ENCODE results near the gene ADCY3.
"Not testable (repeated sequence)": the region's sequence is repeated elsewhere in the genome, so short reads cannot be mapped to it uniquely, and the experiment has no call there.

ADCY3 gene

GRCh38 chr2:24853046-24853445 is 67.0 kb downstream of the ADCY3 start:
- in situ Hi-C loops (cut with MboI; ENCODE audit: low sequenced_read_pairs), result no loop called here

- in situ Hi-C loops (cut with MboI; ENCODE audit: low sequenced_read_pairs), result no loop called here
These were observed 67.5 kb downstream of the ADCY3 start for GRCh38 chr2:24852431-24853020.

- in situ Hi-C loops (cut with MboI; ENCODE audit: low sequenced_read_pairs), result no loop called here
These were observed 68.0 kb downstream of the ADCY3 start for GRCh38 chr2:24852026-24852425.

GRCh38 chr2:24850944-24851343 is 69.1 kb downstream of the ADCY3 start:
- in situ Hi-C loops (cut with MboI; ENCODE audit: low sequenced_read_pairs), result no loop called here

- in situ Hi-C loops (cut with MboI; ENCODE audit: low sequenced_read_pairs), result no loop called here
These were observed 74.3 kb downstream of the ADCY3 start for GRCh38 chr2:24845691-24846090.

- in situ Hi-C loops (cut with MboI; ENCODE audit: low sequenced_read_pairs), result no loop called here
These were observed 75.9 kb downstream of the ADCY3 start for GRCh38 chr2:24844023-24844685.

GRCh38 chr2:24843330-24843860 is 76.6 kb downstream of the ADCY3 start:
- in situ Hi-C loops (cut with MboI; ENCODE audit: low sequenced_read_pairs), result no loop called here

- in situ Hi-C loops (cut with MboI; ENCODE audit: low sequenced_read_pairs), result no loop called here
These were observed 77.7 kb downstream of the ADCY3 start for GRCh38 chr2:24842081-24843050.

- in situ Hi-C loops (cut with MboI; ENCODE audit: low sequenced_read_pairs), result no loop called here
These were observed 78.8 kb downstream of the ADCY3 start for GRCh38 chr2:24840962-24841945.

- in situ Hi-C loops (cut with MboI; ENCODE audit: low sequenced_read_pairs), result no loop called here
These were observed 79.7 kb downstream of the ADCY3 start for GRCh38 chr2:24840164-24840869.

GRCh38 chr2:24839729-24840128 is 80.3 kb downstream of the ADCY3 start:
- in situ Hi-C loops (cut with MboI; ENCODE audit: low sequenced_read_pairs), result no loop called here

GRCh38 chr2:24838541-24838940 is 81.5 kb downstream of the ADCY3 start:
- in situ Hi-C loops (cut with MboI; ENCODE audit: low sequenced_read_pairs), result no loop called here

GRCh38 chr2:24837996-24838513 is 82.0 kb downstream of the ADCY3 start:
- in situ Hi-C loops (cut with MboI; ENCODE audit: low sequenced_read_pairs), result no loop called here

- in situ Hi-C loops (cut with MboI; ENCODE audit: low sequenced_read_pairs), result no loop called here
These were observed 83.3 kb downstream of the ADCY3 start for GRCh38 chr2:24836706-24837105.

GRCh38 chr2:24836206-24836605 is 83.8 kb downstream of the ADCY3 start:
- in situ Hi-C loops (cut with MboI; ENCODE audit: low sequenced_read_pairs), result no loop called here

- in situ Hi-C loops (cut with MboI; ENCODE audit: low sequenced_read_pairs), result not testable (repeated sequence)
These were observed 84.6 kb downstream of the ADCY3 start for GRCh38 chr2:24835411-24835810.

GRCh38 chr2:24834733-24835395 is 85.2 kb downstream of the ADCY3 start:
- in situ Hi-C loops (cut with MboI; ENCODE audit: low sequenced_read_pairs), result no loop called here

GRCh38 chr2:24833821-24834732 is 86.0 kb downstream of the ADCY3 start:
- in situ Hi-C loops (cut with MboI; ENCODE audit: low sequenced_read_pairs), result no loop called here
